Stimulated activated naive B cell treated with anti-CD40 and anti-IgM and Interleukin-4, amounts not matched to agents 10 μg/mL and 1 μg/mL and 100 μg/mL, for 72 hours (primary cell): ENCODE results near the gene SPINK2.

Source experiments
- ATAC-seq, 2 donors: fragments of 150-1000 bp; cut with Tn5 transposase; replicated peaks; 2 replicates each; pipeline ENCODE4 v1.10.0; 2021; ENCODE audit warnings: moderate library complexity in 1 of 2
- DNase-seq: peaks from one replicate; pipeline ENCODE4 v3.0.0; 2021
- H3K27ac Mint-ChIP-seq: one replicate; pipeline ENCODE4 v1.8.0; 2022; ENCODE audit warnings: mild to moderate bottlenecking, mixed read lengths
- H3K27me3 Mint-ChIP-seq, 2 donors: one replicate each; pipeline ENCODE4 v1.8.0; 2022; ENCODE audit warnings: mixed read lengths in 2 of 2
- H3K36me3 Mint-ChIP-seq, 2 donors: one replicate each; pipeline ENCODE4 v1.8.0; 2022; ENCODE audit warnings: mixed read lengths in 2 of 2, mild to moderate bottlenecking in 1 of 2
- H3K4me1 Mint-ChIP-seq, 2 donors: one replicate each; pipeline ENCODE4 v1.8.0; 2022; ENCODE audit warnings: mixed read lengths in 2 of 2, mild to moderate bottlenecking in 1 of 2
- H3K4me3 Mint-ChIP-seq, 2 donors: one replicate each; pipeline ENCODE4 v1.8.0; 2022; ENCODE audit warnings: mild to moderate bottlenecking in 2 of 2, mixed read lengths in 2 of 2, moderate library complexity in 1 of 2
- H3K9me3 Mint-ChIP-seq, 2 donors: one replicate each; pipeline ENCODE4 v1.8.0; 2022; ENCODE audit warnings: mixed read lengths in 2 of 2, mild to moderate bottlenecking in 1 of 2

The SPINK2 gene

GRCh38 chr4:56823933-56824600, 2.6 kb upstream of the SPINK2 start:
- no peak for ATAC-seq
- Mint-ChIP-seq H3K27me3 (peaks cover 10 to 19% of the 10 kb centered on the region in 2 donors), H3K4me3 (no peak overlapping the region), H3K36me3 (no peaks in the 10 kb centered on the region), H3K4me1 (peaks cover 5 to 22% of the 10 kb centered on the region in 2 donors), H3K27ac (no peak overlapping the region), H3K9me3 (no peaks in the 10 kb centered on the region)
- DNase-seq, result no peak

- no peak for ATAC-seq
- Mint-ChIP-seq H3K4me3 (no peak overlapping the region), H3K27ac (no peak overlapping the region)
Observed at GRCh38 chr4:56818797-56819196, 2.7 kb downstream of the SPINK2 start.

DNA sequence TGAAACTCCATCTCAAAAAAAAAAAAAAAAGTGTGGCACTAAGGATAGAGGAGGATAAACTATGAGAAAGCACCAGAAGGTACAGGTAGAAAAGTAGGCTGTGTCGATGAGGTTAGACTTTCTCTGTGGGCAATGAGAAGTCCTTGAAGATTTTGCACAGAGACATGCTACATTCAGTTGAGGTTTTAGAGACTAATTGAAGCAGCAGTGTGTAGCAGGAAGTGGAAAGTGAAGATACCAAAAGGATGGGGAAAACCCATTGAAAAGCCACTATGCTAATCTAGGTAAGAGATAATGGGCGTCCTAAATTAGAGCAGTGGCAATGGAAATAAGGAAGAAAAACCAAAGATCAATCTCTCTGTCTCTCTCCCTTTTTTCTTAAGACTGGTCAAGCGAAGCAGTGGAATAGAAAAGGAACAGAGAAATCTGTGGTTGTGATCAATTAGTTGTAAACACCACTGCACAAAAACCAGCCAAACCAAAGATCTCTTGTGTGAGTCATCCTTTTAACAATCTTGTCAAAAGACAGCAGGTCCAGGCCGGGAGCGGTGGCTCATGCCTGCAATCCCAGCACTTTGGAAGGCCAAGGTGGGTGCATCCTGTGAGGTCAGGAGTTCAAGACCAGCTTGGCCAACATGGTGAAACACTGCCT, 3.5 kb downstream of the SPINK2 start:
- H3K4me3 Mint-ChIP-seq, result peak overlapping the region; percentile 5 to 45
- H3K36me3 Mint-ChIP-seq, result no peaks in the 10 kb centered on the region
- peak; percentile 35 for DNase-seq

More at GRCh38 chr4:56818797-56819196, 2.7 kb downstream of the SPINK2 start:
- DNase-seq, result no peak
- peaks cover 10 to 19% of the 10 kb centered on the region in 2 donors for H3K27me3 Mint-ChIP-seq
- no peaks in the 10 kb centered on the region for H3K36me3 Mint-ChIP-seq
- peaks cover 11 to 36% of the 10 kb centered on the region in 2 donors for H3K4me1 Mint-ChIP-seq
- H3K9me3 Mint-ChIP-seq, result no peaks in the 10 kb centered on the region

DNA sequence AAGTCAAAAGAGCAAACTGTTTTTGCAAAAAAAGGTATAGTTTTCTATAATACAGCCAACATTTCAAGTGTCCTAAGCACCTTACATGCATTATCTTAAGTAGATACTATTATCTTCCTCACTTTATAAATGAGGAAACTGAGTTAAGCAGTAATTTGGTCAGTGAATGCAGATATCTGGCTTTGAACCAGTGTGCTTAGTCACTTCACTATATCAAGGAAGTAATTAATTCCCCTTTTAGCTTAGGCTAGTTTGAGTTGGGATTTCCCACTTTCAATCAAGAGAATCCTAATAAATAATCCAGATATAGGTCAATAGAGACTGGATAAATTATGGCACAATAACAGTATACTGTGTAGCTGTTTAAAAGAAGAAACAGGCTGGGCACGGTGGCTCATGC, 14.8 kb downstream of the SPINK2 start:
- no peaks in the 10 kb centered on the region for H3K9me3 Mint-ChIP-seq
- H3K4me1 Mint-ChIP-seq, result peaks cover 7 to 17% of the 10 kb centered on the region in 2 donors
- H3K27me3 Mint-ChIP-seq, result no peaks in the 10 kb centered on the region
- H3K36me3 Mint-ChIP-seq, result no peaks in the 10 kb centered on the region
- DNase-seq (no peak), ATAC-seq (no peak)
- no peak overlapping the region for H3K4me3 Mint-ChIP-seq
- no peak overlapping the region for H3K27ac Mint-ChIP-seq

More for the DNA sequence above, 3.5 kb downstream of the SPINK2 start:
- peaks cover 11 to 36% of the 10 kb centered on the region in 2 donors for H3K4me1 Mint-ChIP-seq
- peak; percentile 93 to 94 for ATAC-seq
- H3K9me3 Mint-ChIP-seq, result no peaks in the 10 kb centered on the region
- peaks cover 10 to 15% of the 10 kb centered on the region in 2 donors for H3K27me3 Mint-ChIP-seq
- H3K27ac Mint-ChIP-seq, result peak overlapping the region; percentile 56

DNA sequence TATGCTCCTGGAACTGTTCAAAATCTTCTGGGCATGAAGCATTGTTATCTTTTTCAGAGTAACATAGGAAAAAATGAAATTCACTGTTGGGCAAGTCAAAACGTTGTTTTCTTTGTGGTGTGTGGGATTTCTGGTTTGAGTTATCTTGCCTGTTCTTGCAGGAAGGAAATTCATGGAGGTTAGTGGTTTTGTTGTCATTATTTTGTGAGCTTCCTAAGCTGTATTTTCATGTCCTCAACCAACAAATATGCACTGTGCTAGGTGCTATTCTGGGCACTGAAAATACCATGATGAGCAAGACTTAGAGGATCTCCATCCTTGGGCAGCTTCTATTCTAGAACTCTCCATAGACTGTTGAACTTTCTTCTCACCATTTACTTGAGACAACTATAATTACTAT, 16.9 kb downstream of the SPINK2 start:
- Mint-ChIP-seq H3K27ac (no peak overlapping the region), H3K27me3 (no peaks in the 10 kb centered on the region), H3K4me1 (peaks cover 9 to 25% of the 10 kb centered on the region in 2 donors), H3K36me3 (no peaks in the 10 kb centered on the region), H3K4me3 (no peak overlapping the region), H3K9me3 (no peaks in the 10 kb centered on the region)
- ATAC-seq, result no peak
- DNase-seq, result no peak

- H3K9me3 Mint-ChIP-seq, result no peaks in the 10 kb centered on the region
- H3K27ac Mint-ChIP-seq, result peak overlapping the region; percentile 51
- H3K36me3 Mint-ChIP-seq, result no peaks in the 10 kb centered on the region
- H3K27me3 Mint-ChIP-seq, result no peaks in the 10 kb centered on the region
- no peak overlapping the region for H3K4me3 Mint-ChIP-seq
- ATAC-seq, result peak; percentile 87
- H3K4me1 Mint-ChIP-seq, result peaks cover 9 to 29% of the 10 kb centered on the region in 2 donors
- peak; percentile 54 for DNase-seq
Observed at GRCh38 chr4:56803471-56803870, 18.0 kb downstream of the SPINK2 start.

GRCh38 chr4:56799824-56800756, 21.4 kb downstream of the SPINK2 start:
- H3K4me3 Mint-ChIP-seq, result peak overlapping the region; percentile 89 to 91
- peak overlapping the region; percentile 80 for H3K27ac Mint-ChIP-seq
- H3K9me3 Mint-ChIP-seq, result no peaks in the 10 kb centered on the region
- DNase-seq (peak; percentile 75), ATAC-seq (peak; percentile 87 to 88)
- no peaks in the 10 kb centered on the region for H3K36me3 Mint-ChIP-seq
- H3K27me3 Mint-ChIP-seq, result no peaks in the 10 kb centered on the region
- peaks cover 9 to 29% of the 10 kb centered on the region in 2 donors for H3K4me1 Mint-ChIP-seq

DNA sequence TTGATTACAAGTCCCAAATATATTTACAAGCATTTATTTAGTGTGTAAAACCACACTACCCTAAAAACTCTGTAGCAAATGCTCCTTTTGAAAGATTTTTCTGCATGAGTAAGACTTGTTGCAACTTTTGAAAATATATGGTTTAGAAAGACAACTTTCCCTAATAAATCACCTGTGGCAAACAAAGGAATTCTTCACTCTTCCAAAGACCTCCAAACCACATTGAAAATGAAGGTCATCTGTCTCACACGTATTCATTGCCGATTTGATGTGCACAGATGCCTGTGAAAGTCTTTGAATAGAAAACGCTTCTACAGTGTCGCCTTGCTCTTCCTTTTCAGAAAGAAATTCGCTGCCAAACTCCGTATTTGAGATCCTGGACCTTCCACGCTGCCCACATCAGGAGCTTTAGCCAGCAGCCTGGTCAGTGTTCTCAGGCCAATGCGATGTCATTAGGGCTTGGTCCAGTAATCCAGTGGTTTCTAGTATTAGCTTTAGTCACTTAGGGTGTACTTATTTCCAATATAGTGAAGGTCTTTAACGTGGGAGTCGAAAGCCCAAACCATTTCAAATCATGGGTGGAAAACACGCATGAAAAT, 22.2 kb downstream of the SPINK2 start:
- H3K9me3 Mint-ChIP-seq, result no peaks in the 10 kb centered on the region
- ATAC-seq, result no peak
- DNase-seq, result no peak
- no peaks in the 10 kb centered on the region for H3K27me3 Mint-ChIP-seq
- H3K4me3 Mint-ChIP-seq, result peak overlapping the region; percentile 89 to 91
- peak overlapping the region; percentile 80 for H3K27ac Mint-ChIP-seq
- no peaks in the 10 kb centered on the region for H3K36me3 Mint-ChIP-seq
- H3K4me1 Mint-ChIP-seq, result peaks cover 6 to 24% of the 10 kb centered on the region in 2 donors

DNA sequence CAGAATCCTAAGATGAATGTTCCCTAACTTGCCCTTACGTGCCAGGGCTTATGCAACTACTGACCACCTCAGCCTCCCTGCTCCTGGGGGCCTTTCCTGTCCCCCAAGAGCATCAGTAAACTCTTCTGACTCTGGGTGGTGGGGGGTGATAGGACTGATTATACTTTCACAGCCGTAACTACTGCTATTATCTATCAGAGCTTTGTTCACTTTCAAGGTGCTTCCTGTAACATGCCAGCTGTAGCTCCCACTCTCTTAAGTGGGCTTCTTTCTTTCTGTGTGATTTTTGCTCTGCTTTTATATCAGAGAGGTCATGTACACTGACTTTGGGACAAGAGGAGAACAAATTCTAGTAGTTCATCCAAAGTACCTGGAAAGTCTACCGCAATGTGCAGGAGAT, 25.3 kb downstream of the SPINK2 start:
- Mint-ChIP-seq H3K27me3 (no peaks in the 10 kb centered on the region), H3K4me3 (no peak overlapping the region), H3K36me3 (no peaks in the 10 kb centered on the region), H3K27ac (no peak overlapping the region), H3K9me3 (no peaks in the 10 kb centered on the region), H3K4me1 (peaks cover 6 to 16% of the 10 kb centered on the region in 2 donors)
- ATAC-seq, result no peak
- DNase-seq, result no peak

GRCh38 chr4:56791316-56791715, 30.2 kb downstream of the SPINK2 start:
- Mint-ChIP-seq H3K27me3 (no peaks in the 10 kb centered on the region), H3K36me3 (no peaks in the 10 kb centered on the region), H3K4me3 (no peak overlapping the region), H3K9me3 (peaks cover 0 to 3% of the 10 kb centered on the region in 2 donors), H3K4me1 (peaks cover 4 to 9% of the 10 kb centered on the region in 2 donors), H3K27ac (peak overlapping the region; percentile 56)
- DNase-seq (no peak), ATAC-seq (peak in 1 of 2 donors; percentile 48)

- H3K27me3 Mint-ChIP-seq, result no peaks in the 10 kb centered on the region
- H3K27ac Mint-ChIP-seq, result no peak overlapping the region
- no peaks in the 10 kb centered on the region for H3K36me3 Mint-ChIP-seq
- ATAC-seq, result no peak
- H3K4me1 Mint-ChIP-seq, result peaks cover 4 to 9% of the 10 kb centered on the region in 2 donors
- H3K4me3 Mint-ChIP-seq, result no peak overlapping the region
- H3K9me3 Mint-ChIP-seq, result peaks cover 0 to 3% of the 10 kb centered on the region in 2 donors
- no peak for DNase-seq
Observed at GRCh38 chr4:56790691-56791091, 30.8 kb downstream of the SPINK2 start.

DNA sequence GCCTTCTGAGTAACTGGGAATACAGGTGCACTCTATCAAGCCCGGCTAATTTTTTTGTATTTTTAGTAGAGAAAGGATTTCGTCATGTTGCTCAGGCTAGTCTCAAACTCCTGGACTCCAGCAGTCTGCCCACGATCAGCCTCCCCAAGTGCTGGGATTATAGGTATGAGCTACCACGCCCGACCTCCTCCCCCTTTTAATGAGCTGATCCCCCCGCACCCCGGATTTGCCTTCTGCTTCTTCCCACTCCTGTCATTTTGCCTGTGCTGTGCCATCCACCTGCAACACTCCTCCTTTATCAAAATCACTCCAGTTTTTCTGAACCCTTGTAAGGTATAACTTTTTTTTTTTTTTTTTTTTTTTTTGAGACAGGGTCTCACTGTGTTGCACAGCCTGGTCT, 33.4 kb downstream of the SPINK2 start:
- DNase-seq, result no peak
- Mint-ChIP-seq H3K27me3 (no peaks in the 10 kb centered on the region), H3K9me3 (peaks cover 0 to 3% of the 10 kb centered on the region in 2 donors), H3K36me3 (no peaks in the 10 kb centered on the region), H3K27ac (no peak overlapping the region), H3K4me1 (peaks cover 4 to 9% of the 10 kb centered on the region in 2 donors), H3K4me3 (no peak overlapping the region)
- ATAC-seq, result no peak

DNA sequence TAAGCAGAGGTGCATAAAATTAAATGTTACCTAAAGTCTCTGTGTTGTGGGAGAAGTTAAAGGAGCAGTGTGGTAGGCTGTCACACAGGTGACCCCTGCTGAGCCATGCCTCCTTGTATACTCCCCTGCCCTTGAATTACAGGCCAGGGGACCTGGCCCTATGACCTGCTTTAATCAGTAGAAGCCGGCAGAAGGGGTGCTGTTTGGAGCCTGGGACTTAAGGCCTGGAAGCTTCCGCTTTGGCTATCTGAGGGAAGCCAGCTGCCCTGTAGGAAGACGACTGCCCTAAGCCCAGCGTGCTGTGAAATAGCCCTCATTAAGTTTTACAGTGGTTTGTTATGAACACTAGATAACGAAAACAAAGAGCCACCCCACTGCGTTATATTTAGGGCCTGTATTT, 34.1 kb downstream of the SPINK2 start:
- no peaks in the 10 kb centered on the region for H3K36me3 Mint-ChIP-seq
- H3K27me3 Mint-ChIP-seq, result no peaks in the 10 kb centered on the region
- no peak overlapping the region for H3K4me3 Mint-ChIP-seq
- no peak for DNase-seq
- peaks cover 4 to 9% of the 10 kb centered on the region in 2 donors for H3K4me1 Mint-ChIP-seq
- ATAC-seq, result no peak
- H3K27ac Mint-ChIP-seq, result no peak overlapping the region
- H3K9me3 Mint-ChIP-seq, result peaks cover 0 to 3% of the 10 kb centered on the region in 2 donors

- no peaks in the 10 kb centered on the region for H3K27me3 Mint-ChIP-seq
- no peak for ATAC-seq
Observed at GRCh38 chr4:56786955-56787354, 34.5 kb downstream of the SPINK2 start.

More at GRCh38 chr4:56786955-56787354, 34.5 kb downstream of the SPINK2 start:
- Mint-ChIP-seq H3K36me3 (no peaks in the 10 kb centered on the region), H3K9me3 (peaks cover 0 to 3% of the 10 kb centered on the region in 2 donors), H3K27ac (no peak overlapping the region), H3K4me3 (no peak overlapping the region), H3K4me1 (peaks cover 4 to 9% of the 10 kb centered on the region in 2 donors)
- DNase-seq, result no peak
